ENCODE data around the gene RAPGEF4.
"Not testable (repeated sequence)": the region's sequence is repeated elsewhere in the genome, so short reads cannot be mapped to it uniquely, and the experiment has no call there.

The RAPGEF4 gene

GRCh38 chr2:173079973-173080860 lies 344.6 kb downstream of the RAPGEF4 start:
- no peak for DNase-seq

DNA sequence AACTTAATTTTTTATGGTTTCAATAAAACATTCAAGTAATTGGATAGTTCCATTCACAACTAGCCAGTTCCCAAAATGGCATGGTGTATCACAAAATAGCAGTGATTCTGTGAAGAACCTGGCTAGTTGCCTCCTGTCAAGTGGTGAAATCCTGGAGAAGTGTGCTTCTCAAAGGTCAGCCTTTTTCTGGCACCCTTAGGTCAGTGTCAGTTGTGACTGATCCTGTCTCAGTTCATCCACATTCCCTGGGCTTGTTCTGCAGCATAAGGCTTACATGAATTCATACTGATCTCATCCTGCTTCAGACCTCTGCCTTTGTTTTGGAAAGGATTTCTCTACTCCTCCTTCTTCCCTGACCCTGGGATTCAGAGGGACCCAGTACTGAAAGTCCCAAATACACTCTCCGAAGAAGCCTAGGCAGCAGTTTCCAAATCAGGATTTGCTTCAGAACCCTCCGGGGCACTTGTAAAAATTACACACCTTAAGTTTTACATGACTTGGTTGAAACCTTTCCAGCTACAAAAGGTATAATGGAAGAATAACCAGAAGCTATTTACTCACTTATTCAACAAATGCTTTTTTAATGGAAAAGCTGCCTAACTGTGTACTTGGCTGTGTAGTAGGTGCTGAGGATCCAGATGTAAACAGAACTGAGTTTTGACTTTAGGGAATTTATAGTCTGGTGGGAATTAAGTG lies 351.0 kb downstream of the RAPGEF4 start:
- DNase-seq: no peak

DNA sequence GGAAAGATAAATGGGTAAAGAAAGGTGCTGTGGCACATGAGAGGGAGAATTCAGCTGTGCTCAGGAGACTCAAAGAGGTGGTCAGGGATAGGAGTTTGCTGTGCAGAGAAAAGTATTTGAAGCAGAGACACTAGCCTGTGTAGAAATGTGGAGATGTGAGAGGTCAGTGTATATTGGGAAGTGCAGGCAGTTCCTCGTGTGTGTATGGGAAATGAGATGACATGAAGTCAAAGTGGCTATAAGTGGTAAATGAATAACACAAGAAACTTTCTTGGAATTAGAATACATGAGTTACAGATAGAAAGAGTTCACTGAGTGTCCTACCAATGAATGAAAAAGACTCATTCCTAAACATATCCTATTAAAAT lies 351.6 kb downstream of the RAPGEF4 start:
- no peak for DNase-seq

DNA sequence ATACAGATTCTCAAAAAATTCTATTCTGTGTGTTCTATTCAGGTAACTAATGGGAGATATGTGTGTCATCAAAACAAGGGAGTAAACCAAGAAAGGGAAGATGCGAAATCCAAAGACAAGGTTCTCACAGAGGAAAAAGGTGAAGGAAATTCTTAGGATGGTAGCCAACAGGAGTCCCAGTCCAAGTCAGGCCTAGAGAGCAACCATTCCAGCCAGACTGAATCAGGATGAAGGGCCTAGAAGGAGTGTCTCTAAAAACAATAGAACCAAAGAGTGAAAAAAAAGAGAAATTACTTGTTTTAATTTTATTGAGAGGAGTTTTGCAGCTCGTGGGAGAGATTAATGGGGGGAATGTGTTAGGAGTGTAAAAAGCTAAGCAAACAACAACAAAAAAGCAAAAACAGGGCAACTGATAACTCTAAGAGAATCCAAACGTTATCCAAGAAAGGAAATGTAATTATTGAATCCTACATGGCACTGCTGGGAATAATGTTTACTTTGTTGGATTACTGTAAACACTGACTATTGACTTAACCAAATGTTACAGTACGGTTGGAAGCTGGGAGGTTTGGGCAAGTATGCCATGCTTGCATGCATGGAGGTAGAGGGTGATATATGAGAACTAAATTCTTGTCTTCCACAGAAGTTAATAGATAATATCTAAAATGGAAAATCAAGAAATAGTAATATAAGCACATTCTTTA lies 352.3 kb downstream of the RAPGEF4 start:
- DNase-seq: no peak

DNA sequence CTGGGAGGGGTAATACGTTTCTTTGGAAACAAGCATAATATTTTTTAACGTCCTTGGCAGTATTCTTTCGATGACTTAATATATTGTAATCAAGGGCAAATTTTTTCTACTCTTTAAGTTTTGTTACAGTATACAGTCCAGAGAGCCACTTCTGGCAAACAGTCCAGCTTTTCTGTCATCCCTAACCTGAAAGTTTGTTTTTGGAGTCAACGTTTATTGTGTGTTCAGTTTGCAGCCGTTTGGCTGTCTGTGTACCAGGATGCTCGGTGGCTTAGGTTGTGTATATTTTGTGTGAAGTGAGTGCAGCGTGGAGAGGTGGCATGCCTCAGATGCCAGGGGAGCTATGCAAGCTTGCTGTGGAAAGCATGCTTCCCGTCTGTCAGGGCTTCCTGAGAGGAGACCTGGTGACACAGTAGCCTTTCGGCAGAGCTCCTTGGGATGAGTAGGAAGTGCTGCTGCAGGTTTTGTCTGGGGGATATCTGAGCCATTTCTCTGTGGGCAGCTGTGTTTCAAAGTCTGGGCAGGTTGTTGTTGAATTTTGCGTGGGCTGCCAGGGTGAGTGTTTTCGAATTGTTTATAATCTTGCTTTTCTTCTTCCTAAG lies 354.7 kb downstream of the RAPGEF4 start:
- DNase-seq: no peak

- no peak for DNase-seq
Observed at GRCh38 chr2:173090973-173091660, 355.5 kb downstream of the RAPGEF4 start.

- DNase-seq: no peak
Observed at GRCh38 chr2:173091910-173092309, 356.3 kb downstream of the RAPGEF4 start.

- no peak for DNase-seq
Observed at GRCh38 chr2:173092844-173093402, 357.3 kb downstream of the RAPGEF4 start.

DNA sequence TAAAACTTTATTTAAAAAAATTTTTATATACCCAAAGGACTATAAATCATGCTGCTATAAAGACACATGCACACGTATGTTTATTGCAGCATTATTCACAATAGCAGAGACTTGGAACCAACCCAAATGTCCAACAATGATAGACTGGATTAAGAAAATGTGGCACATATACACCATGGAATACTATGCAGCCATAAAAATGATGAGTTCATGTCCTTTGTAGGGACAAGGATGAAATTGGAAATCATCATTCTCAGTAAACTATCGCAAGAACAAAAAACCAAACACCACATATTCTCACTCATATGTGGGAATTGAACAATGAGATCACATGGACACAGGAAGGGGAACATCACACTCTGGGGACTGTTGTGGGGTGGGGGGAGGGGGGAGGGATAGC lies 358.0 kb downstream of the RAPGEF4 start:
- DNase-seq: not testable (repeated sequence)

DNA sequence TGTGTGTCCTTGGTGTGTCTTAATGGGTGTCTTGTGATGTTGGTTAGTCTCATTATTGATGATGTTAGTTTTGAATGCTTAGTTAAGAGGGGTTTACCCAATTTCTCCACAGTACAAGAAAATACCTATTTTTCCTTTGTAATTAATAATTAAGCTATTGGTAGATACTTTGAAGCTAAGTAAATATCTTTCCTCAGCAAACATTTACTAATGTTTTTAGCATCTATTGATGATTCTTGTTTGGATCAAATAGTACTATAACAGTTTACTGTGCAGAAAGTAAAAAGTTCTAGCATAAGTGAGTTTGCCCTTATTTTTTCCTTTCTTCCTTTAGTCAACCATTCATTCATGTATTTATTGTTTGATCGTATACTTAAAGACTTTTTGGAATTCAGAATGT lies 359.1 kb downstream of the RAPGEF4 start:
- DNase-seq: no peak

DNA sequence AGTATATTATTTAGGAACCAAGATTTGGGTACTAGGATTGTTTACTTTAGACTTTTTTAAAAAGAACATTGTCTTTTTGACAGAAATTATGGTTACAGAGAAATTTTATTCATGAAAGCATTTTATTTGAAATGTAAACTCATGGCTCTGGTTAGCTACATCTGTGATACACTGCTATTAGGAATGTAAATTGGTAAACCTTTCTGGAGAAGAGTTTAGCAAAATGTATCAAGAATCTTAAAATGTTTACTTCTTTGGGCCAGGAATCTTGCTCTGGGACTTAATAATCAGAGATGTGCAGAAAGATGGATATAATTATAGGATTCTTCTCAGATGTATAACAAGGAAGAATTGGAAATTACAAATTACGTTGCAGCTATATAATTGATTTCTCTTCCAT lies 359.7 kb downstream of the RAPGEF4 start:
- no peak for DNase-seq

DNA sequence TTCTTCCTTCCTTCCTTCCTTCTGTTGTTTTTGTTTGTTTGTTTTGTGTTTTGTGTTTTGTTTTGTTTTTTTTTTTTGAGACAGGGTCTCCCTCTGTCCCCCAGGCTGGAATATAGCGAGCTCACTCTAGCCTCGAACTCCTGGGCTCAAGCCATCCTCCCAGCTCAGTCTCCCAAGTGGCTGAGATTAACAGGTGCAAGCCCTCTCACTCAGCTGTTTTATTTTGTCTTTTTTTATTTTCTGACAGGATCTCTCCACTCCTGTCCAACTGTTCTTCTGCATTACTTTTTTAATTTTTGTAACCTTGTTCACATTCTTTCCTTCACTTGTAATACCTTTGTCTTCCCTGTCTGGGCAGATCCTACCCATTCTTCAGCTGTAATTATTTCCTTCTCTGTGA lies 363.6 kb downstream of the RAPGEF4 start:
- DNase-seq: no peak

GRCh38 chr2:173099804-173100203 lies 364.2 kb downstream of the RAPGEF4 start:
- DNase-seq: no peak

GRCh38 chr2:173101687-173102086 lies 366.0 kb downstream of the RAPGEF4 start:
- DNase-seq: no peak

All from NCI-H524 treated with DMSO at 0.1 percent for 48 hours (cell line).